Adipose tissue (tissue), 3 donors: ENCODE data around the gene UROC1. TPM values are rescaled to one million over a fixed set of nuclear protein-coding genes. Genes with fewer than 3 reads are reported as not detected.
"Not testable (repeated sequence)": the region's sequence is repeated elsewhere in the genome, so short reads cannot be mapped to it uniquely, and the experiment has no call there.

Source experiments
- H3K27ac ChIP-seq: one replicate; pipeline ENCODE4 v1.5.1; 2013; ENCODE audit warnings: low read depth, low read length
- WGBS, 3 donors: extraction: QIAGEN DNeasy Blood & Tissue Kit; methylation state at CpG; one replicate each; pipeline ENCODE4 v1.1.7; 2013; 5-methylcytosine and 5-hydroxymethylcytosine counted together
- polyA plus RNA-seq, 3 donors: library from polyadenylated mRNA; stranded (reverse); fragments of 200-250 nt; gene quantifications; one replicate each; pipeline ENCODE4 v1.2.3, GENCODE V29; 2013
- donor health status: healthy with polysubstance abuse.
- donor health status: Bipolar disorder and iron deficiency.
- donor health status: healthy.

UROC1 gene
- polyA plus RNA-seq, 3 donors, result not detected

DNA sequence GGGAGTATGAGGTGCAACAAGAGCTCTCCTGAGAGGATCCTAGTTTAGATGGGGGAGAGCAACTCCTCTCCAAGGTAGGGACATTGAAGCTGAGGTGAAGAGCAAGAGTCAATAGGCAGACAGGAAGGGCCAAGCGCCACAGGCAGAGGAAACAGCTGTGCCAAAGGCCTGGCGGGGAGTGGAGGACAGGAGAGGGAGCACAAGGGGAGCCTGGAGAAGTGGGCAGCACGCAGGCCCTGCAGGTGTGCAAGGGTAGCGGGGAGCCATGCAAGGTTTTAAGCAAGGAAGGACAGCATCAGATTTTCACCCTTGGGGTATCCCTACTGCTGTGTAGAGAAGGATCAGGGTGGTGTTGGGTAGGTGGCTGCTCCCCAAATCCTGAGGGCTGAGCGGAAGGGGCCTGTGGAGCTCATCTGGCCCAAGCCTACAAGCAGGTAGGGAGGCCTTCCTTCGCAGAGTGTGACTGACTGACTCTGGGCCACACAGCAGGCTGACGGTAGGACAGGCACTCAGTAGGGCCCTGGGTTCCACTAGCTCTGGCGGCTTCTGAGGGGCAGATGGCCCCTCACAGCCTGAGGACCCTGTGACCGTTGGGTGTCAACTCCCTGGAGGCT is 19.6 kb upstream of the UROC1 start:
- WGBS, 3 donors, result 62 to 84% (median 70%) methylated on average over 9 of the region's 9 CpGs
- no peak overlapping the region for H3K27ac ChIP-seq

DNA sequence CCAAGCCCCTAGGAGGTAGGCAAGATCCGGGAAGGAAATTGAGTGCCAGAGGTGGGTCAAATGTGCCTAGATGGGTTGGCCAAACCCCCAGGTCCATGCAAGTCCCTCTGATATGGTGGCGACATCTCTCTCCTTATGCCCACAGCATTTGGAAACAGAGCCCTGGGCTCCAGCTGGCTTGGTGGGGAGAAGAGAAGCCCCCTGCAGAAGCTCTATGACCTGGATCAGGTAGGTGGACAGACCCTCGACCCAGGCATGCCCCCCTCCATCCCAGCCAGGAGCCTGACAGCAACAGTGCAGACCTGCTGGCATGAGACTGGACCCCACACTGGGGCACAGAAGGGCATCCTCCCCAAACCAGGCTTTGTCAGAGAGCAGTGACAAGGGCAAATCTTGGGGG is 18.6 kb upstream of the UROC1 start:
- 73 to 86% (median 76%) methylated on average over 3 of the region's 3 CpGs for WGBS, 3 donors

DNA sequence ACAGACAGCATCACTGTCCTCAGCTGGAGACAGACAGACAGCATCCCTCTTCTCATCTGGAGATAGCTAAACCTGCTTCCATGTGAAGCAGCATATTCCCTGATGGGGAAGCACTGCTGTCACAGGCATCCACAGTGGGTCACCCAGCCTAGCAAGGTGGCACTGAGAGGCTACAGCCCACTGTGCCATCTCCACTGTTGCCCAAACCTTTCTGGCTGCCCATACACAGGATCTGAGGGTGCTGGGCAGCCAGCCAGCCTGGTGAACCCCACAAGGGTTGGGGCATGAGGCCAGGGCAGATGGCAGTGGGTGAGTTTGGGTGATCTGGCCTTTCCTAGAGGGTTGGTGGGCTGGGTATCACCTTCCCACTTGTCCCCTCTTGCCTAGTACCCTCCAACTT is 18.1 kb upstream of the UROC1 start:
- no peak overlapping the region for H3K27ac ChIP-seq

More for the DNA sequence above, 18.6 kb upstream of the UROC1 start:
- no peak overlapping the region for H3K27ac ChIP-seq

GRCh38 chr3:126534716-126535115 is 17.1 kb upstream of the UROC1 start:
- WGBS, 3 donors, result 83 to 92% (median 89%) methylated on average over 7 of the region's 7 CpGs
- not testable (repeated sequence) for H3K27ac ChIP-seq

- H3K27ac ChIP-seq, result no peak overlapping the region
Measured at GRCh38 chr3:126533506-126533905, 15.9 kb upstream of the UROC1 start.

DNA sequence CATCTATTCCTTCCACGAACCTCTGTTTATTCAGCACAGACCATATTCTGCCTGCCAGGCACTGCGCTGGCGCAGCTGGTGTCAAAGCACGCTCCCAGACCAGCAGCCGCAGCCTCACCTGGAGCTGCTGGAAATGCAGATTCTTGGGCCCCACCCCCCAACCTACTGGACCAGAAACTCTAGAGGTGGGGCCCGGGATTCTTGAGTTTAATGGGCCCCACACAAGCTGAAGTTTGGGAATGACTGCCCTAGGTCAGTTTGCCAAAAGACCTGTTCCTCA is 13.4 kb upstream of the UROC1 start:
- WGBS, 3 donors, result 84 to 92% (median 90%) methylated on average over 6 of the region's 6 CpGs
- no peak overlapping the region for H3K27ac ChIP-seq

- 59 to 85% (median 62%) methylated on average over 18 of the region's 18 CpGs for WGBS, 3 donors
- peak overlapping the region; percentile 67 for H3K27ac ChIP-seq
Measured at GRCh38 chr3:126530171-126531050, 12.8 kb upstream of the UROC1 start.

GRCh38 chr3:126529585-126530170 is 12.1 kb upstream of the UROC1 start:
- whole genome bisulfite sequencing, 3 donors, result 45 to 73% (median 55%) methylated on average over 6 to 7 of the region's 7 CpGs
- peak overlapping the region; percentile 67 for H3K27ac ChIP-seq

- WGBS, 3 donors, result 37 to 59% (median 57%) methylated on average over 14 of the region's 14 CpGs
- H3K27ac ChIP-seq, result no peak overlapping the region
Measured at GRCh38 chr3:126528800-126529541, 11.4 kb upstream of the UROC1 start.

DNA sequence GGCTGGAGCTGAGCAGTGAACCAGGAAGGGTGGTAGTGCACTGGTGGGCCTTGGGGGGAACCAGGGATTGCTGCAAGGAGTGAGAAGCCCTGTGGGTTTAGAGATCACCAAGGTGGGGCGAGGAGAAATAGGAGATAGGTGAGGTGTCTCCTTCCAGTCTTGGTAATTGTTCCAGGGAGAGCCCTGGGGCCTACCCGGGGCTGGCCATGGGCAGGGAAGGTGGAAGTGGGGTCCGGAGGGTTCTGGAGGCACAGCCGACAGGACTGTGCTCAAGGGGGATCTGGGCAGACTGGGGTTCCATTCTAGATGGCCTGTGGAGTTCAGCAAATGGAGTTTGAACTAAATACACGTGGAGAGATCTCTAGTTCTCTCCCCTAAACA is 10.8 kb upstream of the UROC1 start:
- whole genome bisulfite sequencing, 3 donors, result 74 to 89% (median 82%) methylated on average over 5 of the region's 5 CpGs
- H3K27ac ChIP-seq, result no peak overlapping the region

DNA sequence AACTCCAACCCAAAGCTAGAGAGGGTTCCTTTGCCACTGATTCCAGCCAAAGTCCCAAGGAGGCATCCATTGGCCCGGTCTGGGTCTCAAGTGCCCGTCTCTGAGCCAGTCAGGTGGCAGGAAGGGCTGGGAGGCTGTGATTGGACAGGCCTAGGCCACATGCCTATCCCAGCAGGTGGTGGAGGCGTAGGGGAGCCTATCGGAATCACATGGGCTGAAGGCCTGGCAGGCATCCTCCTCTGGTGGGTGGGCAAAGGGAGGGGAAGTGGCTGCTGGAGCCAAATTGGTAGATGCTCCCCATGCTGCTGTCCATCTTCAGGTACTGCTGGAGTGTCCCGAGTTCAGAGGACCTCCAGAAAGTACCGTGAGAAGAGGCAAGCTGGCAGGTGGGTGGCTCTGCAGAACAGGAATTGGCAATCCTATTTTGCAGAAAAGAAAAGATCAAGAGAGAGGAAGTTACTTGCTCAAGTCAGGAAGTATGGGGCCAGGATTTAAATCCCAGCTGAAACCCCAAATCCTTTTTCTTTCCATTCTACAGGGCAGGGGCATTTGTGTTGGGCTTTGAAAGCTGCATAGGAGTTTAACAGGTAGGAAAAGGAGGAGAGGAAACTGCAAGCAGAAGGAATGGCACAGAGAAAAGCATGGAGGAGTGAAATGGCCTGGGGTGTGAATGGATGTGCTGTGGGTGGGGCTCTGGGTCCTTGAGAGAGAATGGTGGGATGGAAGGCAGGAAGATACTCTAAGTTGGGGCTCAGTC is 10.1 kb upstream of the UROC1 start:
- H3K27ac ChIP-seq, result no peak overlapping the region
- 61 to 87% (median 69%) methylated on average over 6 of the region's 6 CpGs for whole genome bisulfite sequencing, 3 donors

- 81 to 98% (median 91%) methylated on average over 7 of the region's 7 CpGs for WGBS, 3 donors
- H3K27ac ChIP-seq, result no peak overlapping the region
Measured at GRCh38 chr3:126527006-126527405, 9.4 kb upstream of the UROC1 start.

GRCh38 chr3:126526668-126527005 is 9.1 kb upstream of the UROC1 start:
- H3K27ac ChIP-seq, result no peak overlapping the region
- WGBS, 3 donors, result 81 to 95% (median 87%) methylated on average over 7 of the region's 7 CpGs

GRCh38 chr3:126525853-126526667 is 8.5 kb upstream of the UROC1 start:
- H3K27ac ChIP-seq, result no peak overlapping the region
- WGBS, 3 donors, result 88 to 93% (median 93%) methylated on average over 8 of the region's 8 CpGs

DNA sequence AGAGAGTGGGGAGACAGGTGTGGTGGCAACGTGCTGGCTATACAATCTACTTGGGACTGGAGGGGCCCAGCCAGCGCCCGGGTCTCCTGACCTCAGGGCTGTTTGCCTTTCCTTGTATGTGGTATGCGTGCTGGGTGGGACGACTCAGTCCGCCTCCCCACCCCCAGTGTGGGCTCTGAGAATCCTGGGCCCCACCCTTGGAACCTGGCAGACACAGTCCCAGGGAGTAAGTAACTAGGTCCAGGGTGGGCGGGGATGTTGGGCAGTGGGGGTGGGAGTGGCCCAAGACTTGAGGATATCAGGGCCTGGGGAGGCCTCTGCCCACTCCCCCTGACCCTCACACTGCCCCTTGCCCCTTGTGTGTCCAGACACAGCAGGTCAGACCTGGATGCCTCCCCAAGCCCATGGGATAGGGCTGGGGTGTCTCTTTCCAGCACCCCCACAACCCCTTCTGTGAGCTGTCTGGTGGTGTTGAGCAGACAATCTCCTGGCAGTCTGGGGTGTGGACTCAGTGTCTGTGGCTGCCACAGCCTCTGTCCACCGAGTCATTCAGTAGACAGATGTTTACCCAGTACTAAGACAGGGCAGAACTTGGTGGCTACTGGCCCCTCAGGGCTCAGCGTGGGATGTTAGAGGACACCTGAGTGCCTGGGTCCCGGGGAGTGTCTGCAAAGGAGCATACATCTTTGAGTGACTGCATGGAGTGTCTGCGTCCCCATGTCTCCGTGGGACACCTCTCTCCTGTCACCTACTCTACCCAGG is 7.7 kb upstream of the UROC1 start:
- H3K27ac ChIP-seq, result no peak overlapping the region
- WGBS, 3 donors, result 72 to 85% (median 83%) methylated on average over 12 of the region's 12 CpGs

DNA sequence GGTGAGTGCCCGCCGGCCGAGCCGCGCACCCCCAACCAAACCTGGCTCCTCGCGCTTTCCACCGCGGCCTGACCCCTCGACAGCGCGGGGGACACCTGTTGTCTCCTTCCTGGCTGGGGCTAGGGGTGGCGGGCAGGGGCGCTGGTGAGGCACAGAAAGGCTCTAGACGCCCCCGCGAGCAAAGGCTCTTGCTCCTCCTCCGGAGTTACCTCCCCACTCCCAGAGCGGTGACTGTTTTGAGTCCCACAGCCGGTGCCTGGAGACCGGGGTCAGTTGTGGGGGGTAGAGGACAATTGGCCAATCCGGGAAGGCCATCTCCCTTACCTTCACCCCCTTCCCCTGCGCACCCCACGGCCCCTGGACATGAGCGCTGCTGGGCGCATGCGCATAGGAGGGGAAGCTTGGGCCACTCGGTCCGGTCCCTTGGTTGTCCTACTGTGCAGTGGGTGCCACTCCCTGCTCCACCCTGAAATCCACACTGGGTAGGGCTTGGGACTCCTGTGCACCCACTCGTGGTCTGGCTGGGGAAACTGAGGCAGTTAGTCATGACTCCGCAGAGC is 6.9 kb upstream of the UROC1 start:
- H3K27ac ChIP-seq, result no peak overlapping the region
- 8 to 11% (median 8%) methylated on average over 26 to 31 of the region's 31 CpGs for WGBS, 3 donors
